ENCODE data around the gene PLCB1.

The PLCB1 gene

DNA sequence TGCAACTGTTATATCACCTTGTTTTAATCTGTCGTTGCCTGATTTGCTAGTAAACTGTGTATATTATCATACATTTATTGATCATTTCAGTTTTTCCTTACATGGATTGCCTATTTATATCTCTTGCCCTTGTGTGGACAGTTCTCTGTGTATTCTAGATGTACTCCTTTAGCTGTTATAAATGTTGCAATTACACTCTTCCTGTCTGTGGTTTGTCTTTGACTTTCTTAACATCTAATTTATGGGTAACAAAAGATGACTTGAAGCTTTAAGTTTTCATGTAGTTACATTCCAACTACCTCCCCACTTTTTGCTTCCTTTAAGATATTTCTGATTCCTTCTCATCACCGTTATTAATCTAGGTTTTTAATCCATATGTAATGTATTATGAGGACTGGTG lies 22.6 kb downstream of the PLCB1 start:
- H3K18ac ChIP-seq (ENCODE audit: low read length): no peak overlapping the region
- H2BK120ac ChIP-seq (ENCODE audit: insufficient read depth, low read length, poor library complexity): no peak overlapping the region
- no peak overlapping the region for H4K8ac ChIP-seq (ENCODE audit: low read depth, low read length)
- H3K27ac ChIP-seq (ENCODE audit: low read depth, low read length): no peak overlapping the region
- no peak overlapping the region for H4K12ac ChIP-seq (ENCODE audit: low read depth, low read length)
- H3K27me3 ChIP-seq (ENCODE audit: insufficient read depth, low read length): no peaks in the 10 kb centered on the region
- no peaks in the 10 kb centered on the region for H3K79me2 ChIP-seq (ENCODE audit: control insufficient read depth, insufficient read depth, low read length, poor library complexity)
- H3K4ac ChIP-seq (ENCODE audit: low read depth, low read length): no peak overlapping the region
- H4K91ac ChIP-seq (ENCODE audit: low read depth, low read length): no peak overlapping the region
- H3K4me3 ChIP-seq (ENCODE audit: low read depth, low read length): no peak overlapping the region
- peaks cover 3% of the 10 kb centered on the region for H3K9me3 ChIP-seq (ENCODE audit: insufficient read depth, low read depth, low read length)
- H3K14ac ChIP-seq (ENCODE audit: low read length): no peak overlapping the region
- no peak overlapping the region for H2BK5ac ChIP-seq (ENCODE audit: low read depth, low read length, poor library complexity)
- H2AFZ ChIP-seq (ENCODE audit: insufficient read depth, low read length, poor library complexity): no peak overlapping the region
- no peak overlapping the region for H2AK5ac ChIP-seq (ENCODE audit: low read length)
- no peak for DNase-seq
- no peak overlapping the region for H3K9ac ChIP-seq (ENCODE audit: low read length)
- no peaks in the 10 kb centered on the region for H3K79me1 ChIP-seq (ENCODE audit: low read length)
- no peaks in the 10 kb centered on the region for H3K4me1 ChIP-seq (ENCODE audit: control insufficient read depth in 1 of 2, insufficient read depth in 2 of 2, low read length in 2 of 2)
- no peak overlapping the region for H3K4me2 ChIP-seq (ENCODE audit: low read length)
- H3K36me3 ChIP-seq (ENCODE audit: control insufficient read depth in 1 of 2, insufficient read depth in 2 of 2, low read length in 2 of 2): peaks cover 0 to 1% of the 10 kb centered on the region in 2 experiments
- H2BK12ac ChIP-seq (ENCODE audit: low read length): no peak overlapping the region
- no CpG with 5 or more reads among the region's 2 CpGs for WGBS (ENCODE audit: extremely low coverage, insufficient coverage, insufficient read length)
- no peak overlapping the region for H3K23ac ChIP-seq (ENCODE audit: low read length)

GRCh38 chr20:8155229-8155628 lies 23.2 kb downstream of the PLCB1 start:
- no CpG with 5 or more reads among the region's 1 CpG for WGBS (ENCODE audit: extremely low coverage, insufficient coverage, insufficient read length)
- H2BK5ac ChIP-seq (ENCODE audit: low read depth, low read length, poor library complexity): no peak overlapping the region
- no peak overlapping the region for H3K14ac ChIP-seq (ENCODE audit: low read length)
- peaks cover 0 to 2% of the 10 kb centered on the region in 2 experiments for H3K36me3 ChIP-seq (ENCODE audit: control insufficient read depth in 1 of 2, insufficient read depth in 2 of 2, low read length in 2 of 2)
- no peak overlapping the region for H3K4me3 ChIP-seq (ENCODE audit: low read depth, low read length)
- H2AFZ ChIP-seq (ENCODE audit: insufficient read depth, low read length, poor library complexity): no peak overlapping the region
- H3K79me1 ChIP-seq (ENCODE audit: low read length): no peaks in the 10 kb centered on the region
- no peak overlapping the region for H3K23ac ChIP-seq (ENCODE audit: low read length)
- no peak overlapping the region for H4K8ac ChIP-seq (ENCODE audit: low read depth, low read length)
- H3K4me1 ChIP-seq (ENCODE audit: control insufficient read depth in 1 of 2, insufficient read depth in 2 of 2, low read length in 2 of 2): no peaks in the 10 kb centered on the region
- H2BK12ac ChIP-seq (ENCODE audit: low read length): no peak overlapping the region
- no peak for DNase-seq
- H3K27ac ChIP-seq (ENCODE audit: low read depth, low read length): no peak overlapping the region
- H3K9me3 ChIP-seq (ENCODE audit: insufficient read depth, low read depth, low read length): peaks cover 3% of the 10 kb centered on the region
- no peak overlapping the region for H4K91ac ChIP-seq (ENCODE audit: low read depth, low read length)
- H3K4me2 ChIP-seq (ENCODE audit: low read length): no peak overlapping the region
- no peak overlapping the region for H3K4ac ChIP-seq (ENCODE audit: low read depth, low read length)
- H3K79me2 ChIP-seq (ENCODE audit: control insufficient read depth, insufficient read depth, low read length, poor library complexity): no peaks in the 10 kb centered on the region
- H2BK120ac ChIP-seq (ENCODE audit: insufficient read depth, low read length, poor library complexity): no peak overlapping the region
- no peak overlapping the region for H2AK5ac ChIP-seq (ENCODE audit: low read length)
- no peak overlapping the region for H3K18ac ChIP-seq (ENCODE audit: low read length)
- no peaks in the 10 kb centered on the region for H3K27me3 ChIP-seq (ENCODE audit: insufficient read depth, low read length)
- H3K9ac ChIP-seq (ENCODE audit: low read length): no peak overlapping the region
- no peak overlapping the region for H4K12ac ChIP-seq (ENCODE audit: low read depth, low read length)

GRCh38 chr20:8155812-8156211 lies 23.7 kb downstream of the PLCB1 start:
- H3K4ac ChIP-seq (ENCODE audit: low read depth, low read length): no peak overlapping the region
- no peak overlapping the region for H3K18ac ChIP-seq (ENCODE audit: low read length)
- H2AK5ac ChIP-seq (ENCODE audit: low read length): no peak overlapping the region
- H3K79me1 ChIP-seq (ENCODE audit: low read length): no peaks in the 10 kb centered on the region
- no peak overlapping the region for H3K4me2 ChIP-seq (ENCODE audit: low read length)
- H3K4me1 ChIP-seq (ENCODE audit: control insufficient read depth in 1 of 2, insufficient read depth in 2 of 2, low read length in 2 of 2): no peaks in the 10 kb centered on the region
- DNase-seq: no peak
- peaks cover 3% of the 10 kb centered on the region for H3K9me3 ChIP-seq (ENCODE audit: insufficient read depth, low read depth, low read length)
- no peak overlapping the region for H4K91ac ChIP-seq (ENCODE audit: low read depth, low read length)
- H3K9ac ChIP-seq (ENCODE audit: low read length): no peak overlapping the region
- H3K27ac ChIP-seq (ENCODE audit: low read depth, low read length): no peak overlapping the region
- H3K36me3 ChIP-seq (ENCODE audit: control insufficient read depth in 1 of 2, insufficient read depth in 2 of 2, low read length in 2 of 2): peaks cover 0 to 2% of the 10 kb centered on the region in 2 experiments
- no peaks in the 10 kb centered on the region for H3K79me2 ChIP-seq (ENCODE audit: control insufficient read depth, insufficient read depth, low read length, poor library complexity)
- no peak overlapping the region for H2BK120ac ChIP-seq (ENCODE audit: insufficient read depth, low read length, poor library complexity)
- H3K4me3 ChIP-seq (ENCODE audit: low read depth, low read length): no peak overlapping the region
- H4K8ac ChIP-seq (ENCODE audit: low read depth, low read length): no peak overlapping the region
- H3K23ac ChIP-seq (ENCODE audit: low read length): no peak overlapping the region
- no peak overlapping the region for H2BK5ac ChIP-seq (ENCODE audit: low read depth, low read length, poor library complexity)
- no peak overlapping the region for H4K12ac ChIP-seq (ENCODE audit: low read depth, low read length)
- WGBS (ENCODE audit: extremely low coverage, insufficient coverage, insufficient read length): no CpG with 5 or more reads among the region's 2 CpGs
- no peaks in the 10 kb centered on the region for H3K27me3 ChIP-seq (ENCODE audit: insufficient read depth, low read length)
- H2AFZ ChIP-seq (ENCODE audit: insufficient read depth, low read length, poor library complexity): no peak overlapping the region
- H3K14ac ChIP-seq (ENCODE audit: low read length): no peak overlapping the region
- no peak overlapping the region for H2BK12ac ChIP-seq (ENCODE audit: low read length)

DNA sequence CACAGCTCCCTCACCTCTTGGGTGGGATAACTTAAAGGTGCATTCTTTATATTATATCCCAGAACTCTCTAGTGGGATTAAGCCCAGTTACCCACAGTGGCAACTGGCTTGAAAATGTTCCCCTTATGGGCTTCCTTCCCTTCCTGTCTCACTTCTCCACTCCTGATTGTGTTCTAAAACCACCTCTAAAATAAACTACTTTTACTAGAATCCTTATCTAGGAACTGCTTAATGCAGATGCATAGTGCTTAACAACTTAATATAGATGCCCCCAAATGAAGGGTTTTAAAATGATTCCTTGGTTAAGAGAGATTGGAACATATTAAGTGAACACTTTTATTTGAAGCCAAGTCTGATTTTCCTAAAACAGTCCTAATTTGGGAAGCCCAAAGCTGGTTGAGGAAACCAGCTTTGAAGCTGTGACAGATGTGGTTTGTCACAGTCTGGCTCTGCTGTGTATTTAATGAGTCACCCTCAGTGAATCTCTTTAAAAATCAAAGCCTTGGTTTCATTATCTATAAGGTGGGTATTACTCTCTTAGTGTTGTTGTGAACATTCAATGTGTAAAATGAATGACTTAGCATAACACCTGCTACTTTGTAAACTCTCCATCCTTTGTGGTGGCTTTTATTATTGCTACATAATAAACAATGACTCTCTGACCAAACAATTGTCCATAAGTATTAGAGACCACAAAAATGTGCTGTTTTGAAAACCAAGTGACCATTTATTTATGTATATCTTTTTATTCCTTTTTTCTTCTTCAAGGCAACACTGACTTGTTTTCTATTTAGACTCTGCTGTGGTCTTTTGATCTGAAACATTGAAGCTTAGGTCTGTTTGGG lies 24.4 kb downstream of the PLCB1 start:
- peaks cover 0 to 2% of the 10 kb centered on the region in 2 experiments for H3K36me3 ChIP-seq (ENCODE audit: control insufficient read depth in 1 of 2, insufficient read depth in 2 of 2, low read length in 2 of 2)
- no peak overlapping the region for H2BK120ac ChIP-seq (ENCODE audit: insufficient read depth, low read length, poor library complexity)
- H3K27ac ChIP-seq (ENCODE audit: low read depth, low read length): no peak overlapping the region
- no peak overlapping the region for H2AFZ ChIP-seq (ENCODE audit: insufficient read depth, low read length, poor library complexity)
- no peaks in the 10 kb centered on the region for H3K4me1 ChIP-seq (ENCODE audit: control insufficient read depth in 1 of 2, insufficient read depth in 2 of 2, low read length in 2 of 2)
- H2BK5ac ChIP-seq (ENCODE audit: low read depth, low read length, poor library complexity): no peak overlapping the region
- H3K4ac ChIP-seq (ENCODE audit: low read depth, low read length): no peak overlapping the region
- no peak overlapping the region for H3K23ac ChIP-seq (ENCODE audit: low read length)
- no peak overlapping the region for H2AK5ac ChIP-seq (ENCODE audit: low read length)
- H2BK12ac ChIP-seq (ENCODE audit: low read length): no peak overlapping the region
- H3K4me2 ChIP-seq (ENCODE audit: low read length): no peak overlapping the region
- H3K9me3 ChIP-seq (ENCODE audit: insufficient read depth, low read depth, low read length): peaks cover 3% of the 10 kb centered on the region
- no peak overlapping the region for H4K12ac ChIP-seq (ENCODE audit: low read depth, low read length)
- no peak overlapping the region for H3K4me3 ChIP-seq (ENCODE audit: low read depth, low read length)
- H3K79me2 ChIP-seq (ENCODE audit: control insufficient read depth, insufficient read depth, low read length, poor library complexity): no peaks in the 10 kb centered on the region
- no peak for DNase-seq
- H4K8ac ChIP-seq (ENCODE audit: low read depth, low read length): no peak overlapping the region
- H3K18ac ChIP-seq (ENCODE audit: low read length): no peak overlapping the region
- no peak overlapping the region for H4K91ac ChIP-seq (ENCODE audit: low read depth, low read length)
- H3K79me1 ChIP-seq (ENCODE audit: low read length): no peaks in the 10 kb centered on the region
- H3K14ac ChIP-seq (ENCODE audit: low read length): no peak overlapping the region
- no peak overlapping the region for H3K9ac ChIP-seq (ENCODE audit: low read length)
- H3K27me3 ChIP-seq (ENCODE audit: insufficient read depth, low read length): no peaks in the 10 kb centered on the region

All from trophoblast cell (in vitro differentiated cells and primary cell).